GM12873 (cell line): ENCODE measurements around the gene RCAN2.

ENCODE experiments used
- CTCF ChIP-seq: IDR thresholded peaks from 2 replicates; pipeline ENCODE4 v1.5.1; 2012; ENCODE audit warnings: low read depth, mild to moderate bottlenecking, moderate library complexity, low read length, control low read depth; ENCODE audit not compliant: insufficient read depth; ENCODE audit errors: missing control alignments

The RCAN2 gene

GRCh38 chr6:46453216-46453615 is 38.0 kb downstream of the RCAN2 start:
- TF ChIP-seq CTCF: no peak

DNA sequence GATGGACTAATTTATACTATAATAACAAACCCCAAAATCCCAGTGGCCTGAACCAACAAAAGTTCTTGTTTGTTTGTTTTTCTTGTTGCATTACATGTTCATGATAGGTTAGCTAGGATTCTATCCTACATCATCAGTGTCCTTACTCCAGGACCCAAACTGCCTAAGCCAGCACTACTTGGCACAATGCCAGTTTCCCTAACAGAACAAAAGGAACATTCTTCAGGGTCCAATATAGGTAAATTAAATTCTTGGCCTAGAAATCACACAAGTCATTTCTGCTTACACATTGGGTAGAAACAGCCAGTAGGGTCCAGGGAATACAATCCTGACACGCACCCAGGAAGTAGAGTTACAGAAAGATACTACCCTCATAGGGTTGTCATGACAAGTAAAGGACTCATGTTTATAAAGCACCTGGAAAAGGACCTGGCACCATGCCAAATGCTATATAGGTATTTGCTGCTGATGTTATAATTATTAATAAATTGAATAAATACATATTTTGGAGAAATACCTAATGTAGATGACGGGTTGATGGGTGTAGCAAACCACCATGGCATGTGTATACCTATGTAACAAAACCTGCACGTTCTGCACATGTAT is 38.8 kb downstream of the RCAN2 start:
- no peak for TF ChIP-seq CTCF

DNA sequence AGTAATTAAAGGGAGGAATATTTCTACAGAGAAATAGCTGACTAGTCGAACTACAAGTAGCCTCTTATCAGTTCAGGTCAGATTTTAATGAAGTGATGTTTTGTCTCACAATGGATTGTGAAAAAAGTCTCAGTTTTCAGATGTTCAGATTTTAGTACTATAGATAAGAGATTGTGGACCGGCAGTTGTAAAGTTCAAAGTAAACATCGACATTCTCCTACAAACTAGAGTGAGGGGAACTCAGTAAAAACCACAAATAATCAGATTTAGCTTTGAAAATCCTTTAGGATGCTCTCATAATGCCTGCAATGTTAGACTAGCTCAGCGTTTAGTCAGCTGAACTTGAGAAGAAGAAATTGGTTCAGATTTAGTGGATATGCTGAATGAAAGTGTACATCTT is 39.9 kb downstream of the RCAN2 start:
- TF ChIP-seq CTCF: no peak

DNA sequence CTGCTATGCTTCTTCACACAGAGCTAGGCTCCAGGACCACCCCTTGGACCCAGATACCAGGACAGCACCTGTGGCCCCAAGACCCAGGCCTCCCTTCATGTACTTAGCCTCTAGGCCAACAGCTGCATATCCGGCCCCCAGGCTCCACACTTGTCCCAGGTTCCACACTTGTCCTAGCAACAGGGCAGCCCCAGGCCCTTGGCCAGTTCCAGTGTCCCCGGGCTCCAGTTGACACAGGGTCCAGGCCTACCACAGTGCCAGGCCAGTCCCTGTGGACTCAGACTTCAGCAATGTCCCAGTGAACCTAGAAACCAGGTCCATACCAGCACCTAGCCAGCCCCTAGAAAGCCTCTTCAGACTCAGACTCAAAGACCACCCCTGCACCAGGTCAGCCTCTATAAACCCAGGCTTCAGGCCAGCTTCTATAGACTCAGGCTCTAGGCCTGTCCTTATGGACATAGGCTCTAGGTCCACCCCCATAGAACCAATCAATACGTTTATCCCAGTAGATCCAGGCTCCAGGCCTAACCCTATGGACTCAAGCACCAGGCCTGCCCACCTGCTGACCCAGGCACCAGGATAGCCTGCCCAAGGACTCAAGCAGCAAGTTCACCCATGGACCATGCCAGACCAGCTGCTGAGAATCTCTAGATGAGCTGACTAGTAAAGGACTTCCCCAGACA is 46.3 kb downstream of the RCAN2 start:
- TF ChIP-seq CTCF: no peak

GRCh38 chr6:46443623-46444022 is 47.6 kb downstream of the RCAN2 start:
- TF ChIP-seq CTCF: no peak

- no peak for TF ChIP-seq CTCF
These were observed 50.6 kb downstream of the RCAN2 start for GRCh38 chr6:46440641-46441040.

- TF ChIP-seq CTCF: no peak
These were observed 51.1 kb downstream of the RCAN2 start for GRCh38 chr6:46440141-46440540.
